Measurements from ENCODE around the gene SYNDIG1.

The SYNDIG1 gene

DNA sequence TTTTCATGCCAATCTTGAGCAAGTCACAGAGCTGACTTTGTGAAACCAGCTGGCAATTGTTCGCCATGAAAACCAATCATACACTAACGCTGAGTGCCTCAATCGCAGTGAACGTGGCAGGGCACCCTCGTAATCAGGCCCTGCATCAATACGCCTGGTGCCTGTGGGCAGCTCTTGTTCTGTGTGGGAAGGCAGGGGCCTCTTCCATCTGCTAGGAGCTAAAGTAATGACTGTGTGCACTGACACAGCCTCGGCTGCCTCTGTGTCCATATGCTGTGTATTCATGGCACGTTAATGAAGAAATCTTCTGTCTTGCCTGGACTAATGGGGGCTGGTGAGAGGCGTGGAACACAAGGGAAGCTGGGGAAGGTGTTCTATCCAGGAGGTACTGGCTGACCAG, 27.8 kb upstream of the SYNDIG1 start:
- Mint-ChIP-seq H3K4me1 (ENCODE audit: low read depth) (no peaks in the 10 kb centered on the region), H3K4me3 (no peak overlapping the region), H3K27ac (no peak overlapping the region), H3K27me3 (no peaks in the 10 kb centered on the region), H3K36me3 (ENCODE audit: low read depth) (no peaks in the 10 kb centered on the region), H3K9me3 (no peaks in the 10 kb centered on the region)

DNA sequence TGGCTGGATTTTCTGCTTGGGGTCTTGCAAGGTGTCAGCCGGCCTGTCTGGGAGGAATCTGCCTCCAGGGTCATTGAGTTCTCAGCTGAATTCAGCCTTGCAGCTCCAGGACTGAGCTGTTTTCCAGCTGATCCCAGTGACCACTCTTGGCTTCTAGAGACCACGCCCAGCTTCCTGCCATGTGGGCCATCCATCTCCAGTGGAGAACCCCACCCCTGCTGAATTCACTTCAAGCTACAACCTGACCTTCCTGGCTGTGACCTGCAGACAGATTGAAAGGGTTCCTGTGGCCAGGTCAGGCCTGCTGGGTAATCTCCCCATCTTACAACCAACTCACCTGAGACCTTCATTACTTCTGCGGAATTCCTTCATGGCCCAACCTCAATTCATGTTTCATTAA, 26.5 kb upstream of the SYNDIG1 start:
- no peaks in the 10 kb centered on the region for H3K4me1 Mint-ChIP-seq (ENCODE audit: low read depth)
- no peak overlapping the region for H3K27ac Mint-ChIP-seq
- no peaks in the 10 kb centered on the region for H3K36me3 Mint-ChIP-seq (ENCODE audit: low read depth)
- H3K4me3 Mint-ChIP-seq: no peak overlapping the region
- H3K9me3 Mint-ChIP-seq: no peaks in the 10 kb centered on the region
- H3K27me3 Mint-ChIP-seq: no peaks in the 10 kb centered on the region

DNA sequence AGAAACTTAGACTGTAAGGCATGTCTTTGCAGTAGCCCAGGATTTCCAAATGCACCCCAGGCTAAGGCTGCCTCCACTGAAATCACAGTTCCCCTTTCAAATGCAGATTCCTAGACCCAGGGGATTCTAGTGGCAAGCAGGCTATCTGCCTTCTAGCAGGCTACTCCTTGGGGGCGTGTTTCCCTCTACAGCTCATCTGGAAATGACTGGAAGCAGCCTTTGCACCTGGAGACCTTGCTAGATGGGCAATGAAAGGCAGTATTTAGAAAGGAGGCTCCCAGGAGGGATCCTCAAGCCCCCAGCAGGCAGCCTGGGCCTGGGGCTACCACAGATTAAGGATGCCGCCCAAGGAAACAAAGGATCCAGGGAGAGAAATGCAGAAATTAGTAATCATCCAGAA, 26.0 kb upstream of the SYNDIG1 start:
- H3K36me3 Mint-ChIP-seq (ENCODE audit: low read depth): no peaks in the 10 kb centered on the region
- no peaks in the 10 kb centered on the region for H3K4me1 Mint-ChIP-seq (ENCODE audit: low read depth)
- H3K27me3 Mint-ChIP-seq: no peaks in the 10 kb centered on the region
- no peak overlapping the region for H3K27ac Mint-ChIP-seq
- no peaks in the 10 kb centered on the region for H3K9me3 Mint-ChIP-seq
- no peak overlapping the region for H3K4me3 Mint-ChIP-seq

DNA sequence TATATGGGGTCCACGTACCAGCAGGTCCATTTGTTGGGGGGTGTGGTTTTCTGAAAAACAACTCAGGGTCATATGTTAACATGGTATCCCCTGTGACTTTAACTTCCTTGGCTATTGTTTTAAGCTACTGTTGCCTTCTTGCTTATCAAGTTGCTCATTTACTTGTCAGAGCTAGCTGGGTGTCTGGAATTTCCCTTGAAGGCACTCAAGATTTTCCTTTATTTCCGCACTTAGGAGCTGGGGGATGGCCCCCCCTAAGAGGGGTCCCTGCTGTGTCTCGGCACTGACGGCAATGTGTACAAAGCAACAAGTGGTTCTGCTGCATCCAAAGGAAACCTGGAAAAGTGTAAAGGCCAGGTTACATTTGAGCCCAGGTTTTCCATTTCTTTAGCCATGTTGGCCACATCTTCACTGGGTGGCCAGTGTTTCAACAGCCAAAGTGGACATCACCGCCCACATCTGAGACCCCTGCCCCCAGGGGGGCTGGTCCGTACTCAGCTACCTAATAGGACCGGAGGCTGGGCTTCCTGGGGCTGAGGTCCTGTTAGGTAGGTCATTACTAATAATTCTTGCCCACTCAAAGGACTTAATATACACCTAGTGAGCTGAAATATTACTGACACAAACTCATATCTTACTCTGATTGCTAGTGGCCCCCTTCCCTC, 24.8 kb upstream of the SYNDIG1 start:
- H3K27ac Mint-ChIP-seq: no peak overlapping the region
- no peaks in the 10 kb centered on the region for H3K36me3 Mint-ChIP-seq (ENCODE audit: low read depth)
- no peak overlapping the region for H3K4me3 Mint-ChIP-seq
- no peaks in the 10 kb centered on the region for H3K4me1 Mint-ChIP-seq (ENCODE audit: low read depth)
- no peaks in the 10 kb centered on the region for H3K9me3 Mint-ChIP-seq
- H3K27me3 Mint-ChIP-seq: no peaks in the 10 kb centered on the region

DNA sequence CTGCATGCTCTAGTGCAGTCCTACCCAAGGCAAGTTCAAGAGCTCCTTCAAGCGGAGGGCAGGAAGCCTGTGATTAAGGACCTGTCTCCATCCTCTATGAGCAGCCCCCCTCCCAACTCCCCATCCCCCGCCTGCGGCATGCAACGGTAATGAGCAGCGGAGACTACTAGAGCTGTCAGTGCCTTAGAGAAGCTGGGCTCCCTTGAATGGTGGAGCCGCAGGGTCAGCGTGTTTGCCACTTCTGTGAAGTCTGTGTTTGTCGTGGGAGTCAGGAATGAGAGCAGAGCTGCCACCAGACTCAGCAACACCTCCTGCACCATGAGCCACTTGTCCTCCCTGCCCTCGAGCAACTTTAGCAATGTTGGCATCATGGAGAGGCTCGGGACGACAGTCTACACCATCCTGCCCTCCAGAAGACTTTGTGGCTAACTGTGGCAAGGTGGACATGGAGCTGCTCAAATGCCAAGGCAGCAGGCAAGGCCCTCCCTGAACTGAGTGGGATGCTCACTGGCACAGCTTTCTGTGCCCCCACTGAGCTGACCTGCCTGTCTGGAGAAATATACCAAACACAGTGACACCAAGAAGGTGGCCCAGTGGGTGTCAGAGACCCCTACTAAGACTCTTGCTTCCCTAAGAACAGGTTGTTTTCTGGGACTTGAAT, 23.8 kb upstream of the SYNDIG1 start:
- H3K4me1 Mint-ChIP-seq (ENCODE audit: low read depth): no peaks in the 10 kb centered on the region
- no peak overlapping the region for H3K4me3 Mint-ChIP-seq
- no peaks in the 10 kb centered on the region for H3K36me3 Mint-ChIP-seq (ENCODE audit: low read depth)
- no peaks in the 10 kb centered on the region for H3K27me3 Mint-ChIP-seq
- H3K9me3 Mint-ChIP-seq: no peaks in the 10 kb centered on the region
- no peak overlapping the region for H3K27ac Mint-ChIP-seq

DNA sequence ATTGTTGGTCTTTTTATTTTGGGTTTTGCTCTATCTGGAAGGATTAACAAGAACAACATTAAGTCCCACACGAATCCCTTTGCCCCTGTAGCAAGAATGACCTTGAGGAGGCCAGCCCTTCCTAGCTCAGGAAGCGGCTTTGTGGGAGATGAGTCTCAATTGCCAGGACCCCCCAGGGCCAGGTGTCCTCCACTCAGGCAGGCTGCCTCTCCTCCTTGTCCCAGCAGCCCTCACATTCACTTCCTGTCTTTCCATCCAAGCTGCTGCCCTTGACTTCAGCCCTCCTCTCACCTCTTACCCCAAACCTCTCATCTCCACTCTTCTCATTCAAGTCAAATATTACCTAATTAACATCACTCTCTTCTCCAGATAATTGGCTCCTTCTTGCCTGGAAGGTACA, 22.6 kb upstream of the SYNDIG1 start:
- Mint-ChIP-seq H3K4me3 (no peak overlapping the region), H3K4me1 (ENCODE audit: low read depth) (no peaks in the 10 kb centered on the region), H3K9me3 (no peaks in the 10 kb centered on the region), H3K36me3 (ENCODE audit: low read depth) (no peaks in the 10 kb centered on the region), H3K27me3 (no peaks in the 10 kb centered on the region), H3K27ac (no peak overlapping the region)

DNA sequence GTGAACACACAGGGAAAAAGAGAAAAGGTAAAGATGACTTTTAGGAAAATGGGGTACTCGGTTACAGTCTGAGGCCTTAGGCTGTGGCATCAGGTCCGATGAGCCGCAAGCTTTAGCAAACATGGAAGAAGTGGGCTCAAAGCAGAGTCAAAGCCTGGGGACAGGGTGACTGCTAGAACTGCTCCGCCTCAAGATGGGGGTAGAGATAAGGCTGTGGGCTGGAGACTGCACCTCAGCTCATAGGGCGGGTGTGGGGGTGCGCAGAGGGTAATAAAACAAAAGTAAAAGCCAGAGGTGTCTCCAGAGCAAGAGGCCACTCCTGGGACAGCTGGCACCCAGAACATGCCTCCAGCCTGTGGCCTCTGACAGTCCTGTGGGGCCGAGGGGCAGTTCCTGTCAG, 21.3 kb upstream of the SYNDIG1 start:
- Mint-ChIP-seq H3K4me1 (ENCODE audit: low read depth) (no peaks in the 10 kb centered on the region), H3K36me3 (ENCODE audit: low read depth) (no peaks in the 10 kb centered on the region), H3K4me3 (no peak overlapping the region), H3K27ac (no peak overlapping the region), H3K27me3 (no peaks in the 10 kb centered on the region), H3K9me3 (no peaks in the 10 kb centered on the region)

DNA sequence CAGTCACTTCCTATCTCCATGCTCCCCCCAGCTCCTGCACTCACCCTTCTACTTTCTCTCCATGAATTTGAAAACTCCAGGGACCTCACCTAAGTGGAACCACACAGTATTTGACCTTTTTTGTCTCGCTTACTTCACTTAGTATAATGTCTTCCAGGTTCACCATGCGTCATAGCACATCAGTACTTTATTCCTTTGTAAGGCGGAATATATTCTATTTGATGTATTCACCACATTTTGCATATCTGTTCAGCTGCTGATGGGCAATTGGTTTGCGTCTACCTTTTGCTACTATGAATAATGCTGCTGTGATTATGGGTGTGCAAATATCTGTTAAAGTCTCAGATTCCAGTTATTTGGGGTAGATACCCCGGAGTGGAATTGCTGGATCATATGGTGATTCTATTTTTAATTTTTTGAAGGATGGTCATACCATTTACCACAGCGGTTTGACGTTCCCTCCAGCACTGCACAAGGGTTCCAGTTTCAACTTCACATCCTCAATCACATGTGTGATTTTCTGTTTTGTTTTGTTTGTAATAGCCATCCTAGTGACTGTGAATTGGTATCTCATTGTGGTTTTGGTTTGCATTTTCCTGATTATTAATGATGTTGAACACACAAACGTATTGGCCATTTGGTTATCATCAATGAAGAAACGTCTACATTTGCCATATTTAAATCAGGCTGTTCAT, 20.3 kb upstream of the SYNDIG1 start:
- peaks cover 4% of the 10 kb centered on the region for H3K4me1 Mint-ChIP-seq (ENCODE audit: low read depth)
- H3K36me3 Mint-ChIP-seq (ENCODE audit: low read depth): no peaks in the 10 kb centered on the region
- no peaks in the 10 kb centered on the region for H3K9me3 Mint-ChIP-seq
- H3K4me3 Mint-ChIP-seq: no peak overlapping the region
- H3K27ac Mint-ChIP-seq: no peak overlapping the region
- no peaks in the 10 kb centered on the region for H3K27me3 Mint-ChIP-seq

DNA sequence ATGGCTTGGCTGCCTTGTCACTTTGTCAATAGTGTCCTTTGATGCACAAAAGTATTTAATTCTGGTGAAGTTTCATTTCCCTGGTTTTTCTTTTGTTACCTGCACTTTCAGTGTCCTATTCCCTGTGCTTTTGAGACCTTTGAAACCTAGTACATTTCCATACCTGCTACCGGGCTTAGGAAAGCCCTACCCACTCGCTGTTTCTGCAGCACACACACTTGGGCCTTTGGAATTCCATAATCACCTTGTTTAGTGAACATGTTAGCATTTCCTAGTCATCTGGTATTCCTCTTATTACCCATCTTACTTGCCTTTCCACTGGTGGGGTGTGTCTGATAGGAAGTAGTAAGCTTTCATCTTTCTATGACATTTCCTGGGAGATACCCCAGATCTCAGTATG, 19.3 kb upstream of the SYNDIG1 start:
- Mint-ChIP-seq H3K27me3 (no peaks in the 10 kb centered on the region), H3K4me1 (ENCODE audit: low read depth) (peaks cover 4% of the 10 kb centered on the region), H3K36me3 (ENCODE audit: low read depth) (no peaks in the 10 kb centered on the region), H3K27ac (no peak overlapping the region), H3K4me3 (no peak overlapping the region), H3K9me3 (no peaks in the 10 kb centered on the region)

DNA sequence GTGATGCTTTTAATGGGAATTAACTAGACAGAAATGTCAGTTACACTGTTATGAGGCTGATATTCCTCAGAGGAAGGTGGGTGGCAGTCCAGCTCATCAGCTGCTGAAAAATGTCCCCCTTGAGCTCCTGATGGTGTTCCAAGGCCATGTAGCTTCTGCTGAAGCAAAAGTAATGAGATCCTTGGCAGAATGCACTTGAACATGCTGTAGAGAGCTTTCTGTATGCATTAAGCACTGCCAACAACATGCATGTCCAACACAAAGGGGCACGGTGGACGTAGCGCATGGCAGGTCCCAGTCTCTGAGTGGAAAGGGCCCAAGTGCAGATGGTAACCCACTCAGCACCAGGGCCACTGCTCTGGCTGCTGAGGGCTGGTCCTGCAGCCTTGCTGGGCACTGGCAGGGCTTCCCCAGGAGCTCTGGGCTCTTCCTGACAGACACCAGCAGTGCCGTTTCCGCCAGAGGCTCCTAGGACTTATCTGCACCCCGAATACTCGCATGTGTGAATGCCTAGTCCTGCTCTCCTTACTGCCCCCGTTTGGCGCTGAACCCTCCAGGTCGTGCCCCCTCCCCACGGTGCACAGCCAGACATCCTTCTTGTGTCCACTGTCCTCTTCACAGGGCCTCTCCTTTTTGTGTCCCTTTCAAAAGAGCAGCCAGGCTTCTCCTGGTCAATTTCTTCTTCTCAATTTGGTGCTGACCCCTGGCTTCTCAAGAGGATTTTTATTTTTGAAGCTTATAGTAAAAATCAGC, 18.6 kb upstream of the SYNDIG1 start:
- no peaks in the 10 kb centered on the region for H3K27me3 Mint-ChIP-seq
- H3K36me3 Mint-ChIP-seq (ENCODE audit: low read depth): no peaks in the 10 kb centered on the region
- H3K4me3 Mint-ChIP-seq: no peak overlapping the region
- H3K9me3 Mint-ChIP-seq: no peaks in the 10 kb centered on the region
- H3K4me1 Mint-ChIP-seq (ENCODE audit: low read depth): peaks cover 4% of the 10 kb centered on the region
- no peak overlapping the region for H3K27ac Mint-ChIP-seq

DNA sequence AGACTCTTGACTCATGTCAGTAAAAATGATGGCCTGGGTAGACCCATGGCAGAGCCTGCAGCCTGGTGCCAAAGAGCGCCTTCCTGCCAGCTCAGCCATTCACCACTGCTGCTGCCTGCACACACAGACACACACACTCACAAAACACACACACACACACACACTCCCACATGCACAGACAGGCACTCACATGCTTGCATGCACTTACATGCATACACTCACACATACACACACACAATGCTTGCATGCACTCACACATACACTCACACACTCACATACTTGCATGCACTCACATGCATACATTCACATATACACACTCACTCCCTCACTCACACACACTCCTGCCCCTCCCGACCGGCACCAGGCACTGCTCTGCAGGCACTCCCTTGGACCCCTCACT, 18.0 kb upstream of the SYNDIG1 start:
- Mint-ChIP-seq H3K27me3 (no peaks in the 10 kb centered on the region), H3K27ac (no peak overlapping the region), H3K9me3 (no peaks in the 10 kb centered on the region), H3K4me1 (ENCODE audit: low read depth) (peaks cover 4% of the 10 kb centered on the region), H3K4me3 (no peak overlapping the region), H3K36me3 (ENCODE audit: low read depth) (no peaks in the 10 kb centered on the region)

DNA sequence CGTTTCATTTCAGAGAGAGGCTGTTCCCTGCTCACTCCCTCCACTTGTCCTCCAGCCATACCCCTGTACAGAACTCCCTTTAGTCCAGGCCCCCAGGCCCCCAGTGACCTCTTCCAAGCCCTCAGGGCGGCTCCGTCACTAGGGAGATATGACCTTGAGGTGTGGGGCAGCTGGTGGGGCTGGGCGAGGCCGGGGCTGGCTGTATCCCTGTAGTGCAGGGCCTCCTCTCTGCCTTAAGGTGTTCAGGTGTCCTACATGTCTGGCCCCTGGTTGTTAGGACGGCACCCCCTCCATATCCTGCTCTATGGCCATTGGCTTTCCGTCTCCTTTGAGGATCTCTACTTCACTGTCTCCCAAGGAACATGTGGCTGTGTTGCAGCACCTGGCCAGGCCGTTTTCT, 17.4 kb upstream of the SYNDIG1 start:
- Mint-ChIP-seq H3K4me1 (ENCODE audit: low read depth) (peaks cover 4% of the 10 kb centered on the region), H3K27me3 (no peaks in the 10 kb centered on the region), H3K27ac (no peak overlapping the region), H3K9me3 (no peaks in the 10 kb centered on the region), H3K36me3 (ENCODE audit: low read depth) (no peaks in the 10 kb centered on the region), H3K4me3 (no peak overlapping the region)

DNA sequence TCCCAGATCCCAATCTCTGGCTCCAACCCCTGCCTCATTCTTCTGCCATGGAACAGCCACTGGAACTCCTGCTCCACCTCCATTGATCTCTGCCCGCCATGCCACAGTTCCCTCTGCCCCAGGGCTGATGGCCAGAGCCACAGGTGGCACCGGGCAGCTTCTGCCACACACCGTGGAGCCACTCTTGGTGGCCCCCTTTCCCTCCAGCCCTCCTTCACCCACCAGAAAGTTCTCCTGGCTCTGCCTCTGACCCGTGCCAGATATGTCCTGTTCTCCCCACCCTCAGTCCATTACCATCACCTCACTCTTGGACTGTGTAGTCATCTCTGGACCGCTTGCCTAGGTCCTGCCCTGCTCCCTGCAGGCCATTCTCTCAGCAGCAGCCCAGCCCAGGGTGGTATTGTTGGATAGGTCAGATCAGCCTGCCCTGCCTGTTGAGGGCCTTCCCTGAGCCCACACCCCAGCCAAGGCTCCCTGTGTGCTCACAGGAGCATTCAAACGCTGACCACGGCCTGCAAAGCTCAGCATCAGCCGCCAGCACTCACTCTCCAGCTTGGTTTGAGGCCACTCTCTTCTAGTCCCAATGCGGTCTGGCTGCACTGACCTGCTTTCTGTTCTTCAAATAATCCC, 16.8 kb upstream of the SYNDIG1 start:
- H3K4me1 Mint-ChIP-seq (ENCODE audit: low read depth): peaks cover 4% of the 10 kb centered on the region
- no peaks in the 10 kb centered on the region for H3K36me3 Mint-ChIP-seq (ENCODE audit: low read depth)
- no peak overlapping the region for H3K4me3 Mint-ChIP-seq
- no peak overlapping the region for H3K27ac Mint-ChIP-seq
- no peaks in the 10 kb centered on the region for H3K9me3 Mint-ChIP-seq
- no peaks in the 10 kb centered on the region for H3K27me3 Mint-ChIP-seq

DNA sequence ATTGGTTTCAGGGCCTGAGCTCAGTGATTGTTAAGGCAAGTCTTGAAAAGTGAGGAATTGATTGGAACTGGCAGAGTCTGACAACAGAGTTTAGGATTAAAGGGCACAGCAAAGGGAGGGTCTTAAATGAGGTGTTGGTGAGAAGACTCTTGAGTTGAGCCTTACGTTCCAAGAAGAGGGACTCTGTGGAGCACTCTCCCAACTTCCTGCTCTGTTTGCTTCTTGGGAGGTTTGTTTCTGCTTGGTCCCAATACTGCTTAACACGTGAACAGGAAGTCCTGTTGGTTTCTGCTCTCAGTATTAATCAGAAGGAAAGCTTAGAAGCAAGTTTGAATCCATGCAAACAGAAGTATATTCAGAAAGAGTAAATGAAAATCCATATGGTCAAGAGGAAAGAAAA, 15.6 kb upstream of the SYNDIG1 start:
- Mint-ChIP-seq H3K27ac (no peak overlapping the region), H3K4me3 (no peak overlapping the region), H3K36me3 (ENCODE audit: low read depth) (no peaks in the 10 kb centered on the region), H3K9me3 (no peaks in the 10 kb centered on the region), H3K27me3 (no peaks in the 10 kb centered on the region), H3K4me1 (ENCODE audit: low read depth) (peaks cover 4% of the 10 kb centered on the region)

DNA sequence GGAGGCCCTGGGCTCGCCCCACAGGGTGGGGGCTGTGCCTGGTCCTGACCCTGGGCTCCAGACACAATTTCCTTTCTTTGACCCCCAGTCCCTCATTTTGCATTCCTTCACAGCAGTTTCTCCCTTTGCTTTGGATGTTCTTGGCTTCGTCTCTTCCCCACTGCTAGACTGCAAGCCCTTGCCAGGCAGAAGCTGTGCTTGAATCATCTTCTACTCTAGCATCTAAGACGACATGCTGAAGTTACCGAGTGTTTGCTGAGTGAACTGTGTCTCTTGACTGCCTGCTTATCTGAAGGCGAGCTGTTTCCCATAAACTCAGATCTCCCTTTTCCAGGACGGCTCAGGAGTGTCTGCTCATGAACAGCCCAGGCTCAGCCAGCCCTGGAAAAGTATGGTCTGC, 14.3 kb upstream of the SYNDIG1 start:
- Mint-ChIP-seq H3K4me3 (no peak overlapping the region), H3K4me1 (ENCODE audit: low read depth) (peaks cover 4% of the 10 kb centered on the region), H3K27ac (no peak overlapping the region), H3K9me3 (no peaks in the 10 kb centered on the region), H3K36me3 (ENCODE audit: low read depth) (no peaks in the 10 kb centered on the region), H3K27me3 (no peaks in the 10 kb centered on the region)

Measured in stimulated activated naive CD8-positive, alpha-beta T cell treated with anti-CD3 and anti-CD28 coated beads, Interleukin-15, Interleukin-2, amounts not matched to agents 100 ng/mL and 50 ng/mL, for 24 hours (primary cell).